ENCODE results near the gene GOT1.

The GOT1 gene

GRCh38 chr10:99395750-99396445 lies 34.5 kb downstream of the GOT1 start (continued):
- TF ChIP-seq ZNF221 (tag by site-specific recombination; IDR thresholded peaks at IDR 0.05; ENCODE audit: borderline replicate concordance): no peak
- TF ChIP-seq YY1 (tag by site-specific recombination; IDR thresholded peaks at IDR 0.05): no peak
- TF ChIP-seq HIC1 (tag by site-specific recombination; IDR thresholded peaks at IDR 0.05): no peak
- TF ChIP-seq ZNF677 (tag by site-specific recombination; IDR thresholded peaks at IDR 0.05): no peak
- TF ChIP-seq BCL11A (tag by site-specific recombination; IDR thresholded peaks at IDR 0.05; ENCODE audit: low read depth): no peak
- TF ChIP-seq ZIC2 (tag by site-specific recombination; IDR thresholded peaks at IDR 0.05): peak; percentile 44
- no peak for TF ChIP-seq ZNF571 (tag by site-specific recombination; IDR thresholded peaks at IDR 0.05)
- no peak for TF ChIP-seq ZNF416 (tag by site-specific recombination; IDR thresholded peaks at IDR 0.05)
- no peak for TF ChIP-seq ZNF266 (tag by site-specific recombination; IDR thresholded peaks at IDR 0.05; ENCODE audit: low read depth)
- TF ChIP-seq BCL6B (tag by site-specific recombination; IDR thresholded peaks at IDR 0.05): peak; percentile 70; the same call in 1 of the 2 replicates
- TF ChIP-seq ZNF747 (tag by site-specific recombination; IDR thresholded peaks at IDR 0.05): no peak
- peak; percentile 86 for TF ChIP-seq ZNF449 (tag by site-specific recombination; IDR thresholded peaks at IDR 0.05)
- TF ChIP-seq ZFP69B (tag by site-specific recombination; IDR thresholded peaks at IDR 0.05): no peak
- peak; percentile 50 for TF ChIP-seq GLIS1 (tag by site-specific recombination; IDR thresholded peaks at IDR 0.05)
- no peak for TF ChIP-seq ZBTB7A (tag by site-specific recombination; IDR thresholded peaks at IDR 0.05; ENCODE audit: low read depth)
- no peak for TF ChIP-seq ZNF391 (tag by site-specific recombination; IDR thresholded peaks at IDR 0.05; ENCODE audit: borderline replicate concordance, low read depth)
- no peak for TF ChIP-seq ZNF600 (tag by site-specific recombination; IDR thresholded peaks at IDR 0.05)
- no peak for TF ChIP-seq ZNF423 (tag by site-specific recombination; IDR thresholded peaks at IDR 0.05)
- TF ChIP-seq GFI1B (tag by site-specific recombination; IDR thresholded peaks at IDR 0.05): no peak
- TF ChIP-seq ZNF792 (tag by site-specific recombination; IDR thresholded peaks at IDR 0.05): no peak
- TF ChIP-seq FEZF1 (tag by site-specific recombination; IDR thresholded peaks at IDR 0.05): peak; percentile 45; the same call in 1 of the 2 replicates
- no peak for TF ChIP-seq YY2 (tag by site-specific recombination; IDR thresholded peaks at IDR 0.05)
- TF ChIP-seq BCL11B (tag by site-specific recombination; IDR thresholded peaks at IDR 0.05; ENCODE audit: low read depth): no peak
- TF ChIP-seq PRDM6 (tag by site-specific recombination; IDR thresholded peaks at IDR 0.05): no peak
- TF ChIP-seq ZNF785 (tag by site-specific recombination; IDR thresholded peaks at IDR 0.05): no peak
- TF ChIP-seq IKZF3 (tag by site-specific recombination; IDR thresholded peaks at IDR 0.05): no peak
- no peak for TF ChIP-seq ZNF664 (tag by site-specific recombination; IDR thresholded peaks at IDR 0.05)
- no peak for TF ChIP-seq ZNF175 (tag by site-specific recombination; IDR thresholded peaks at IDR 0.05)
- peak; percentile 43; the same call in 1 of the 2 replicates for TF ChIP-seq KLF17 (tag by site-specific recombination; IDR thresholded peaks at IDR 0.05)
- no peak for TF ChIP-seq ZNF704 (tag by site-specific recombination; IDR thresholded peaks at IDR 0.05)
- TF ChIP-seq ZXDB (tag by site-specific recombination; IDR thresholded peaks at IDR 0.05): peak; percentile 17; the same call in 1 of the 2 replicates
- peak; percentile 75 for TF ChIP-seq SCRT2 (tag by site-specific recombination; IDR thresholded peaks at IDR 0.05)
